GM19193 (cell line): Measurements from ENCODE around the gene CHST3.

Source experiments
- POLR2A ChIP-seq: IDR thresholded peaks from 4 replicates; pipeline ENCODE4 v1.6.1; 2011; ENCODE audit not compliant: insufficient read depth, insufficient read length; ENCODE audit errors: extremely low read depth

Gene CHST3

GRCh38 chr10:71940752-71941151 is 23.4 kb upstream of the CHST3 start:
- TF ChIP-seq POLR2A, result no peak

- no peak for TF ChIP-seq POLR2A
Measured at GRCh38 chr10:71941318-71941717, 22.9 kb upstream of the CHST3 start.

GRCh38 chr10:71945819-71946474 is 18.2 kb upstream of the CHST3 start:
- TF ChIP-seq POLR2A, result no peak

- no peak for TF ChIP-seq POLR2A
Measured at GRCh38 chr10:71946700-71947099, 17.5 kb upstream of the CHST3 start.

GRCh38 chr10:71948496-71949067 is 15.6 kb upstream of the CHST3 start:
- no peak for TF ChIP-seq POLR2A

- no peak for TF ChIP-seq POLR2A
Measured at GRCh38 chr10:71950683-71951082, 13.5 kb upstream of the CHST3 start.

GRCh38 chr10:71952745-71953144 is 11.4 kb upstream of the CHST3 start:
- no peak for TF ChIP-seq POLR2A

- TF ChIP-seq POLR2A, result no peak
Measured at GRCh38 chr10:71957546-71958275, 6.5 kb upstream of the CHST3 start.

GRCh38 chr10:71959526-71959925 is 4.7 kb upstream of the CHST3 start:
- no peak for TF ChIP-seq POLR2A

GRCh38 chr10:71961831-71962230 is 2.4 kb upstream of the CHST3 start:
- no peak for TF ChIP-seq POLR2A

GRCh38 chr10:71962901-71963300 is 1.3 kb upstream of the CHST3 start:
- TF ChIP-seq POLR2A, result no peak

- no peak for TF ChIP-seq POLR2A
Measured at GRCh38 chr10:71963351-71964097, 671 bp upstream of the CHST3 start.

- no peak for TF ChIP-seq POLR2A
Measured at GRCh38 chr10:71964743-71965515, 734 bp downstream of the CHST3 start.

- TF ChIP-seq POLR2A, result no peak
Measured at GRCh38 chr10:71965623-71966022, 1.4 kb downstream of the CHST3 start.
